WTC11 (cell line): ENCODE results near the gene LMTK2. TPM values are rescaled to one million over a fixed set of nuclear protein-coding genes. Genes with fewer than 3 reads are reported as not detected.
"Not testable (repeated sequence)": the region's sequence is repeated elsewhere in the genome, so short reads cannot be mapped to it uniquely, and the experiment has no call there.

Experiments
- ATAC-seq: fragments of 200-7000 bp; cut with Tn5 transposase; 2 replicates; pipeline ENCODE4 v1.10.0; 2021; ENCODE audit warnings: mild to moderate bottlenecking, moderate library complexity
- CTCF ChIA-PET: fragments of 300-600 bp; sonication (Branson Sonifier 250); formaldehyde crosslinking; loops from one replicate; lab custom pipeline; 2021; ENCODE audit warnings: antibody characterized with exemption; lab: Charles Lee
- POLR2A ChIA-PET: fragments of 350-600 bp; sonication (Branson Sonifier 250); formaldehyde crosslinking; loops from one replicate; lab custom pipeline; 2021; ENCODE audit warnings: antibody characterized with exemption; lab: Charles Lee
- DNase-seq: peaks from one replicate; pipeline ENCODE4 v3.0.0; 2021; ENCODE audit warnings: low spot score
- H3K27ac Mint-ChIP-seq: 2 replicates; pipeline ENCODE4 v1.8.0; 2021; ENCODE audit warnings: mixed read lengths
- H3K27me3 Mint-ChIP-seq: 2 replicates; pipeline ENCODE4 v1.8.0; 2021; ENCODE audit warnings: low read depth, mild to moderate bottlenecking, moderate library complexity, mixed read lengths
- H3K36me3 Mint-ChIP-seq: 2 replicates; pipeline ENCODE4 v1.8.0; 2021; ENCODE audit warnings: mixed read lengths
- H3K4me1 Mint-ChIP-seq: 2 replicates; pipeline ENCODE4 v1.8.0; 2022; ENCODE audit warnings: mixed read lengths
- H3K4me3 Mint-ChIP-seq: 2 replicates; pipeline ENCODE4 v1.8.0; 2021; ENCODE audit warnings: mild to moderate bottlenecking, moderate library complexity, mixed read lengths
- H3K9me3 Mint-ChIP-seq: 2 replicates; pipeline ENCODE4 v1.8.0; 2021; ENCODE audit warnings: mixed read lengths
- E2F1 ChIP-seq: sonication (generic); formaldehyde crosslinking; IDR thresholded peaks from 2 replicates; pipeline ENCODE4 v1.8.0; 2022; ENCODE audit warnings: mild to moderate bottlenecking, missing genetic modification reagents
- E2F4 ChIP-seq: sonication (generic); formaldehyde crosslinking; IDR thresholded peaks from 2 replicates; pipeline ENCODE4 v1.8.1; 2022; ENCODE audit warnings: low read depth, mild to moderate bottlenecking, moderate library complexity, missing genetic modification reagents, borderline replicate concordance
- FOXP4 ChIP-seq: sonication (generic); formaldehyde crosslinking; IDR thresholded peaks from 2 replicates; pipeline ENCODE4 v1.8.0; 2022; ENCODE audit warnings: mild to moderate bottlenecking, missing genetic modification reagents
- GTF2I ChIP-seq: fragments of 250-450 bp; sonication (Bioruptor Pico); conservative IDR thresholded peaks from 2 replicates; pipeline ENCODE4 v1.4.0; 2021; ENCODE audit warnings: mild to moderate bottlenecking
- IRF2 ChIP-seq: sonication (generic); formaldehyde crosslinking; IDR thresholded peaks from 2 replicates; pipeline ENCODE4 v1.8.0; 2022; ENCODE audit warnings: low read depth, missing genetic modification reagents, borderline replicate concordance
- NFE2L1 ChIP-seq: sonication (generic); formaldehyde crosslinking; IDR thresholded peaks from 2 replicates; pipeline ENCODE4 v1.8.1; 2023; ENCODE audit warnings: missing genetic modification reagents
- RELA ChIP-seq: sonication (generic); formaldehyde crosslinking; IDR thresholded peaks from 2 replicates; pipeline ENCODE4 v1.8.1; 2022; ENCODE audit warnings: missing genetic modification reagents, mild to moderate bottlenecking, borderline replicate concordance
- SOX15 ChIP-seq: fragments of 250-450 bp; sonication (Bioruptor Pico); IDR thresholded peaks from 2 replicates; pipeline ENCODE4 v1.9.0; 2021; ENCODE audit warnings: mild to moderate bottlenecking
- USF2 ChIP-seq: sonication (generic); formaldehyde crosslinking; IDR thresholded peaks from 2 replicates; pipeline ENCODE4 v1.8.1; 2023; ENCODE audit warnings: mild to moderate bottlenecking, missing genetic modification reagents, moderate library complexity
- total RNA-seq: library from RNA; stranded (reverse); gene quantifications from 3 replicates; pipeline ENCODE4 v1.2.3, GENCODE V29; 2021

The LMTK2 gene
- total RNA-seq, 1 experiment from 2014 or later, result 24.3 TPM

DNA sequence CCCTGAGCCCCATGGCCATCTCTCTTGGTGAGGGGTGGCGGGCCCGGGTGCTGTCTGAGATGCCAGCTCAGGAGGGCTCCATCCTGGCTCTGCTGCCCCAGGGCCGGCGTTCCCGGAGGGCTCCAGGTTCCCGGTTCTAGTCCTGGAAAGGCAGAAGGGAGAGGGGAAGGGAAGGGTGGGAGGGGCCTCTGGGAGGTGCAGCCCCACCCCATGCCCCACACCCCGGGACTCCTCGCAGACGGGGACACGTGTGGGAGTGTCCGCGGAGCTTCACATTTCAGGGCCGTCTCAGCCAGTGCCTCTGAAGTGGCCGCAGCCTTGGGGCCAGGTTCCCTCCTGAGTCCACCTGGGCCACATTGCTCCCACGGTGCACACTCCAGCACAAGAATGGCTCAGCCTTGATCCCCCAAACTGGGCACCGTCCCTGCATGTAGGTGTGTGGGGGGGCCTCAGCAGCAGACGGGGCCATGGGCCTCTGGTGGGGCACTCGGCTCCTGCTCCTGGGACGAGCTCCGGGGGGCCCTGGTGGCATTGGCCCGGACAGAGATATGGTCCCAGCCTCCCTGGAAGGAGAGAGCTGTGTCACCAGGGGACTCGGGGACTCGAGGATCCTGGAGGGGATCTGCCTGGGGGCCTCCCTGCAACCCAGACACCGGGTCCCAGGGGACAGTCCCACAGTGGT is 110.4 kb downstream of the LMTK2 start:
- CTCF ChIA-PET, result no interaction called here

DNA sequence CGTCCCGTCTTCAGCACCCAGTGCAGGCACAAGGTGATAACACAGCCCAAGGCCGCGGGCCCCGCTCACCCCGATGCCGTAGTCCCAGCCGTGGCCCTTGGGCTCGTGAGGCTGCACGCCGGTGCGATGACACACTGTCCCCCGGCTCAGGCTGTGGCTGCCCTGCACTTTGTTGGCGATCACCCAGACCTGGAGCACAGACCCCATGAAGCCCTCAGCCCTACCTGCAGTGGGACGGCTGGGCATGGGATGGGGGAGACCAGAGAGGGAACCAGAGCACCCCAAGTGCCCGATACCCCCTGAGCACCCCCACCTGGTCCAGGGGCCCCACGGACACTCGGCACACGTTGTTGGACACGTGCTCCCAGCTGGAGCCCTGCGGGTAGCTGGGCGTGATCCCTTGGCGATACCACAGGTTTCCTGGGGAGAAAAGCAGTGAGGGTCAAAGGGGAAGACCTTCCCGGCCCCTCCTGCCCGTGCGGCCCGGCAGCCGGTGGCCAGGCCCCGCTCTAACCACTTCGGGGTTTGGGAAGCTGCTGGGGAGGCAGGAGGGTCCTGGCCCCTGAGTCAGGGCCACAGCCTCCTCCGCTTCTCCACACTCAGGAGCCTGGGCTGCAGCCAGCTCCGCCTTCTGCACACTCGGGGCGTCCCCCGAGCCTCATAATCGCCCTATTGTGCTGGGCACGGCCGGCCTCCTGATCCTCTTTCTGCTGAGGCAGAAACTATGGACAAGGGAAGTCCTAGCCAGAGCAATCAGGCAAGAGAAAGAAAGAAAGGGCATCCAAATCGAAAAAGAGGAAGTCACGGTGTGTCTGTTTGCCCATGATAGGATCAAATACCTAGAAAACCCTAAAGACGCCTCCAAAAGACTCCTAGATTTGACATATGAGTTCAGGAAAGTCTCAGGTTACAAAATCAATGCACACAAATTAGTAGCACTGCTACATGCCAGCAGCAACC is 111.2 kb downstream of the LMTK2 start:
- H3K27me3 Mint-ChIP-seq, result no peaks in the 10 kb centered on the region
- H3K4me3 Mint-ChIP-seq, result no peak overlapping the region
- H3K9me3 Mint-ChIP-seq, result no peaks in the 10 kb centered on the region
- no peak for DNase-seq
- no peaks in the 10 kb centered on the region for H3K36me3 Mint-ChIP-seq
- peak overlapping the region; percentile 45 for H3K27ac Mint-ChIP-seq
- POLR2A ChIA-PET, result no interaction called here
- TF ChIP-seq FOXP4 (CRISPR knock-in tag) (no peak), SOX15 (no peak), E2F4 (CRISPR knock-in tag) (no peak), E2F1 (CRISPR knock-in tag) (no peak), RELA (CRISPR knock-in tag) (no peak), GTF2I (CRISPR knock-in tag) (no peak), IRF2 (no peak), NFE2L1 (CRISPR knock-in tag) (no peak)
- TF ChIP-seq, all 79 proteins: peak for 0
- no peak for ATAC-seq
- CTCF ChIA-PET, result no interaction called here
- peaks cover 5% of the 10 kb centered on the region for H3K4me1 Mint-ChIP-seq

More for the DNA sequence above, 110.4 kb downstream of the LMTK2 start:
- ATAC-seq (no peak), DNase-seq (no peak)
- POLR2A ChIA-PET, result no interaction called here
- Mint-ChIP-seq H3K4me1 (peaks cover 5% of the 10 kb centered on the region), H3K4me3 (no peak overlapping the region), H3K9me3 (no peaks in the 10 kb centered on the region), H3K36me3 (no peaks in the 10 kb centered on the region), H3K27me3 (no peaks in the 10 kb centered on the region), H3K27ac (no peak overlapping the region)
- TF ChIP-seq USF2 (no peak), RELA (CRISPR knock-in tag) (0 out of 2 replicates have a peak, but pooled peaks have one; percentile 16)

DNA sequence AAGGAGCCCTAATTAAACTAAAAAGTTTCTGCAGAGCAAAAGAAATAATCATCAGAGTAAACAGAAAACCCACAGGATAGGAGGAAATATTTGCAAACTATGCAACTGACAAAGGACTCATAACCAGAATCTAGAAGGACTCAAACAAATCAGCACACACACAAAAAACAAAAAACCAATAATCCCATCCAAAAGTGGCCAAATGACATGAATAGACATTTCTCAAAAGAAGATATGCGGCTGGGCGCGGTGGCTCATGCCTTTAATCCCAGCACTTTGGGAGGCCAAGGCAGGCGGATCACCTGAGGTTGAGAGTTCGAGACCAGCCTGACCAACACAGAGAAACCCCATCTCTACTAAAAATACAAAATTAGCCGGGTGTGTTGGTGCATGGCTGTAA is 112.7 kb downstream of the LMTK2 start:
- CTCF ChIA-PET, POLR2A ChIA-PET, H3K36me3 Mint-ChIP-seq, H3K4me3 Mint-ChIP-seq, H3K4me1 Mint-ChIP-seq, H3K9me3 Mint-ChIP-seq, H3K27ac Mint-ChIP-seq, H3K27me3 Mint-ChIP-seq, DNase-seq, ATAC-seq: not testable (repeated sequence)
